GM21423 (cell line): Measurements from ENCODE around the gene SETD7.
A peak's percentile ranks its signal among the peaks of the same experiment; 100 is the strongest.

Experiments used
- ATAC-seq: cut with Tn5 transposase; IDR thresholded peaks from one replicate; pipeline ENCODE4 v1.9.1; 2021; ENCODE audit warnings: mild to moderate bottlenecking, moderate library complexity; ENCODE audit not compliant: unreplicated experiment

SETD7 gene

GRCh38 chr4:139556071-139556723 lies at the start of gene SETD7:
Gene SETD7 (minus strand): TSS chr4:139556219. CDS start chr4:139556137, 82 bp downstream.
- peak; percentile 22 for ATAC-seq

DNA sequence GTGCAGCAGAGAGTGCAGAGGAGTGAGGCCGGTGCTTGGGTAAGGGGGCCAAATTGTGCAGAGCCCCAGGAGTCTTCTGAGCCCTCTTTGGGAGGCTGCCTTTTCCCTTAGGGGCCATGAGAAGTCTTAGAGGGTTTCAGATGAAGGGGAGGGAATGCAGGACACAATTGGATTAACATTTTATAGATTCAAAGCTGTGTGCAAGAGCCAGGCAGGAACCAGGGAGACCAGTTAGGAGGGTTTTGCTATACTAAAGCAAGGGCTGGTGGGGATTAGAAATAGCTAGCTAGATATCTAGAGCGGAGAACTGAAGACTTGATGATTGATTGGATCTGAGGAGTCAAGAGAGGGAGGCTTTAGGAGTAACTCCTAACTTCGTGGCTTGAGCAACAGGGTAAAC lies 49.5 kb upstream of the SETD7 start:
- ATAC-seq, result no peak

- ATAC-seq, result no peak
Observed at GRCh38 chr4:139603576-139604410, 47.8 kb upstream of the SETD7 start.

GRCh38 chr4:139602776-139603360 lies 46.8 kb upstream of the SETD7 start:
- ATAC-seq, result no peak

DNA sequence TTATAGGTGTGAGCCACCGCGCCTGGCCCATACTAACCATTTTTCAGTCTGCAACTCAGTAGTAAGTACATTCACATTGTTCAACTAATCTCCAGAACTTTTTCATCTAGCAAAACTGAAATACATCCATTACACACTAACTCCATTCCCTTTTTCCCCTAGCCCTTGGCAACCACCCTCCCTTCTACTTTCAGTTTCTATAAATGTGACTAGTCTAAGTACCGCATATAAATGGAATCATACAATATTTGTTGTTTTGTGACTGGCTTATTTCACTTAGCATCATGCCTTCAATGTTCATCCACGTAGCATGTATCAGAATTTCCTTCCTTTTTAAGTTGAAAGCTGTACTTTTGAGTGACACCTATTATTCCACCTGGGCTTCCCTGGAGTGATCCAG lies 44.6 kb upstream of the SETD7 start:
- no peak for ATAC-seq

DNA sequence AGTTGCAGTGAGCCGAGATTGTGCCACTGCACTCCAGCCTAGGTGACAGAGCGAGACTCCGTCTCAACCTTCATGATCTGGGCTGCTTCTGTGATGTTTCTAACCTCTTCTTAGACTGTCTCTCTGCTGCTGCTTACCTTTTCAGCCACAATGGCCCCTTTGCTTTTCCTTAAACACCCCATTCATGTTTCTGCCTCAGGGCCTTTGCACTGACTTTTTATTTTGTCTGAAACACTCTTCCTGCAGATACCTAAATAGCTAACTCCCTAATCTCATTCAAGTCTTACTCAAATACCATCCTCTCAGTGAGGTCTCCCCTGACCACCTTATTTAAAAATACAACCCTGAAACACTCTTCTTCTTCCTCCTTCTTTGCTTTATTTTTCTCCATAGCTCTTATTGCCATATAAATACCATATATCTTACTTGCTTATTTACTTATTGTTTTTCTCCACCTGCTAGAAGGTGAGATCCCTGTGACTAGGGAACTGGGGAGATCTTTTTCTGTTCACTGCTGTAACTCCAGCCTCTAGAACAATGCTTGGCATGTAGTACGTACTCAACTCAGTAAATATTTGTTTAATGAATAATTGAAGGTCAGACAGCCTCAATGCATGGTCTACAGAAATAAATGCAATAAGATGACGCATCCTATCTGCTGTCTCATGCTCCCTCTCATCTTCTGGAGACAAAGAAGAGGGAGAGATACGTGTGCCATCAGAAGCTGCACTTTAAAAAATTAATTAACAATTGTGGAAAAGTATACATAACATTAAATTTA lies 43.8 kb upstream of the SETD7 start:
- no peak for ATAC-seq

- ATAC-seq, result no peak
Observed at GRCh38 chr4:139599076-139599475, 43.1 kb upstream of the SETD7 start.

DNA sequence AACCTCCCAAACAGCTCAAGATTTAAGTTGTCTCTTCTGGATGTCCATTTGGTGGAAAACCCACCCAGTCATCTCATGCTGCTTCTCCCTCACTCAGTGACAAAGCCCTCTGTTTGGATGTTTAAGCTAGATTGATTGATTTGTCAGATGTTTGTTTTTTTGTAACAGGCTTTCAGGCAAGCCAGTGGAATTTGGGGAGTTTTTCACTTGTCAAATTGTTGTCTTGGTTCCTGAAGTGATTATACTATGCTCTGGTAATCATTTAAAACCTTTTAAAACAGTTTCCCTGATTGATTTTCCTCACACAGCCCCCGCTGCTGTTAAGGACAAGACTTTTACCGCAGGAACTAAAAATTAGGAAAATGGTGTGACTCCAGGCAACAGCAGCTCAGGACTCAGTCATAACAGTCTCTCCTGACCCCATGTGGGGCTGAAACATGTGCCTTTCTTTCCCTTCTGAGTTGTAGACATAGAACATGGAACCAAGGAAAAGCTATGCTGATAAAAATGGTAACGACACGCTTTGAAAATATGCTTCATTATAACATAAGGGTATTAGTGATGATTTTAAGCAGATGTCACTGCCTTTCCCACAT lies 40.8 kb upstream of the SETD7 start:
- ATAC-seq, result no peak

DNA sequence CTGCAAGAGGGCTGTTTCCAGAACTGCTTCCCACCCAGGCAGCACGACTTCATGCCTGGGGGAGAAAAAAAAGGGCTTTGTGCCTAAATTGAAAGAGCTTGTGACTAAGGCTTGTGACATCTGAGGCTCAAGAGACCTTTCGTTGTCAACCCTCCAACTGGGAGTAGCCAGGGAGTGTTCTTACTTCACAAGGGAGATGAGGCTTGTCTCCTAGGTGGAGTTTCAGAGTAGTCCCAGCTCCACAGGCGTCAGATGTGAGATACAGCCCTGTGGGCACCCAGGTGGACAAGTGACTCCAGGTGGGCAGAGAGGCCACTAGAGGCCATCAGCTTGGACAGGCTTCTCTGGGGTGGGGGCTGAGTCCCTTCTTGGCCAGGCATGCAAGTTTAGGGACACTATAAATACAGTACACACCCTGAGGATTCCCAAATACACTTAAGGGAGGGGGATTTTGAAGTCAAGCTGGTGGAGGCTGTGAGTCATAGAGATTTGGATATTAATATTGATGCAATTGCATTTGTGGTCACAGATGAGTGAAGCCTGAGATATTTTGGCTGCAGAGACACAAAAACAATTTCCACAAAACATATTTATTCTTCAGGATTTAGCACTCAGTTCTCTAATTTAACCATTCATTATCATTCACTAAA lies 40.1 kb upstream of the SETD7 start:
- no peak for ATAC-seq

- ATAC-seq, result no peak
Observed at GRCh38 chr4:139594591-139595185, 38.7 kb upstream of the SETD7 start.

DNA sequence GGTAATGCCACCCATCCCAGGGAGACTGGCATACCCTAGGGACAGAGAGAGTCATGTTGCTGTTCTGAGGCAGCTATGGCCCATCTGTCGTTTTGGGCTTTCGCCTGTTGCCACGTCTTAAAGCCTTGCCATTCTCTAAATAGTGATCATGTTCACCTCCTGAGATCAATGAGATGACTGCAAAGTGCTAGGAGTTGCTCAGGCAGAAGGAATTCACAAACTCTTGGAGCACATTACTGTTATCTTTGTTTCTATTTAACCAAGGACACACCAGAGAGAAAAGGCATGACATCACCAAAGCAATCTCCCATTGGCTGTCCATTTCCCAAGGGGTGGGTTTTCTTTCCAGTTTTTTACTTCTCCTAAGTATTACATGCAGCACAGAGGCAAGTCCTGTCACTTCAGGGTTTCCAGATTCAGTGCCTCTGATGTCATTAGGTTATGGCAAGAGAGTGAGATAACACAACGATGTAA lies 37.1 kb upstream of the SETD7 start:
- no peak for ATAC-seq

DNA sequence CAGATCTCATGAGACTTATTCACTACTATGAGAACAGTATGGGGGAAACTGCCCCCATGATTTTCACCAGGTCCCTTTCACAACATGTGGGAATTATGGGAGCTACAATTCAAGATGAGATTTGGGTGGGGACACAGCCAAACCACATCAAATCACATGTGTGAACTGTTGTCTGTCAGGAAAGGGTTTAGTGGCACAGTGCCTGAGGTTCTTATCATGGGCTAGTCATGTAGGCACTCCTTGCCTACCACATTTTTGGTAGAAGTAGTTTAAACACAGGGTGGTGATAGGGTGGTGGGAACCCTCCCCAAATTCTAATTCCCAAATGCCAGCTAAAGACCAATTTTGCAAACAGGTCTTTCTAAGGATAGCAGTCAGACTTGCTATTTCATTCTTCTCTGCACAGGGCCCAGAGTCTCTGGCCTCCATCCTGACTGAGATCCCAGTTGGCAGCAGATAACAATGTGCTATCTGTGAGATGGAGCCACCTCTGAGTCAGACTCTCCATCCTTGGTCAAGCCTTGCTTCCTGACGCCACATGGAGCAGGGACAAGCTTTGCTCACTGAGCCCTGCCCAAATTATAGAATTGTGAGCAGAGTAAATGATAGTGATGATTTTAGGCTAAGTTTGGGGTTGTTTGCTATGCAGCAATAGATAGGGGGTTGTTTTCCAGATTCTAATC lies 33.5 kb upstream of the SETD7 start:
- ATAC-seq, result no peak

DNA sequence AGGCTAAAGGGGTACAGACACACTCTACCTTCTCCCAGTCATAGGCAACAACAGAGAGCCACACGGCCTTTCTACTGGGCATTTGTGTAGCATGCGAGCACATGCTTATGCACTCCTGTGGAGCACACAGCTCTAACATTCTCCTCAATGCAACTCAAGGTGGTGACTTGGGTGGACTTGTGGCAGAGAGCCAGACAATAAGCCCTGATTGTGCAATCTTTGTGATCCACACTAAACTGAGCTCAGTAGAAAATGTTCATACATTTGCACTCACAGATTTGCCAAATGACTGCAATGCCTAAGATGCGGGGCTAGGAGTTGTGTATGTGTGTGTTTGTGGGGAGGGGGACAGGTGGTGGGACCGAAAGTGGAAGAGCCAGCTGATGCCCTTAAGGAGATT lies 31.4 kb upstream of the SETD7 start:
- ATAC-seq, result no peak

DNA sequence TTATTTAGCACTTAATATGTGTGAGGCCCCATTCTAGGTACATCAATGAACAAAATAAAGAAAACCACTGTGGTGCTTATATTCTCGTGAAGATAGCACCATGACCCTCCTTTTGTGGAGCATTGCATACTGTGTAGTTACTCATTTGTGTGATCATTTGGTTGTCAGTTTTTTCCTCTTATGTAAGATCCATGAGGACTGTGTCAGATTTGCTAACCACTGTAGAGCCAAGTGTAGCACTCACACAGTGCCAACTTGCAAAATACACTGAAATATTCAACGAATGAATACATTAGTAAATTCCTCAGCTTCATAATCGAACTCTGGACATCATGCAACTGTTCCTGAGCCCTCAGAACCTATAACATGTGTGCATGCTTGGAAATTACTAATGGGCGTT lies 29.5 kb upstream of the SETD7 start:
- no peak for ATAC-seq

DNA sequence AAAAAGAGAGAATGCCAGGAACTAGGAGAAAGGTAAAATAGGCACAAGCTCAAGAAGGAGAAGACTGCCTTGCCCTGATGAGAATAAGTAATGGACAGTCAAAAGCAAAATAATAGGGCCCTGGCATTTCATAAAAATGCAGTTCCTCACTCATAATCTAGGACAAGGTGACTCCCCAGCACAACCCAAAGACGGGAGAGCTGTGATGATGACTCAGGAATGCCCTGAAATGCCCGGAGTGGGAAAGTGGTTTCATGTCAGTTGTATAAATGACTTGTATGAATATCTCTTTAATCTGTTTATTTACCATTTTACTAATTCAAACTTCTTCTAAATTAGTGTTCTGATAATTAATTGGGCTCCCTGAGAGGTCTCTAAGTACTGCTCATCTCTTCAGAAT lies 28.8 kb upstream of the SETD7 start:
- ATAC-seq, result no peak

DNA sequence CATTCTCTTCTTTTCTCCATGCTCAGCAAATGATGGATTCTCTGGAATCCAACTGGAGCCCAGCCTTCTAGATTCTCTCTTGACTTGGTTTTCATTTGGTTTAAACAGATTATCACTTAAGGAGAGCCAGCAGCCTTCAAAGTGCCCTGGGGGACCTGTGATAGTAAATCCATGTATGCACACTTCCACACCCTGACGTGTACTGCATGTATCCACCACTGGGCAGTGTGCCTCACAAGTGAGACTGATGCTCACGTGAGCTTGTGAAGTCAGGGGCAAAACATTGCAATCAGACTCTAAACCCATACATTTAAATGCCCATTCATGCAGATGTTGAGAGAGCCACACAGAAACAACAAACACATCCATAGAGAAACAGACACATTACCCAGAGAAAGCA lies 28.0 kb upstream of the SETD7 start:
- no peak for ATAC-seq

GRCh38 chr4:139582044-139582443 lies 26.0 kb upstream of the SETD7 start:
- no peak for ATAC-seq

- no peak for ATAC-seq
Observed at GRCh38 chr4:139581096-139581495, 25.1 kb upstream of the SETD7 start.

- ATAC-seq, result no peak
Observed at GRCh38 chr4:139576219-139576618, 20.2 kb upstream of the SETD7 start.
